Raji (cell line): ENCODE measurements around the gene GIPR.

Experiments
- POLR2A ChIP-seq: IDR thresholded peaks from 2 replicates; pipeline ENCODE4 v1.6.1; 2011; ENCODE audit warnings: low read depth, low read length, control low read depth; ENCODE audit not compliant: insufficient read depth

GIPR gene

GRCh38 chr19:45677351-45678230 lies 9.6 kb downstream of the GIPR start:
- TF ChIP-seq POLR2A: peak; percentile 19; the same call in 1 of the 2 replicates

- peak; percentile 36; the same call in 1 of the 2 replicates for TF ChIP-seq POLR2A
Measured at GRCh38 chr19:45681391-45682015, 13.5 kb downstream of the GIPR start.

- no peak for TF ChIP-seq POLR2A
Measured at GRCh38 chr19:45682117-45682516, 14.1 kb downstream of the GIPR start.

- TF ChIP-seq POLR2A: 0 out of 2 replicates have a peak, but pooled peaks have one; percentile 23
Measured at GRCh38 chr19:45682908-45683307, 14.9 kb downstream of the GIPR start.

GRCh38 chr19:45687599-45687998 lies 19.6 kb downstream of the GIPR start:
- no peak for TF ChIP-seq POLR2A

- peak; percentile 99 for TF ChIP-seq POLR2A
Measured at GRCh38 chr19:45691516-45692186, 23.6 kb downstream of the GIPR start, which contains the start of gene SNRPD2. SNRPD2 (minus strand) TSS chr19:45691953; CDS start chr19:45691888, 65 bp downstream.

- TF ChIP-seq POLR2A: peak; percentile 95
Measured at GRCh38 chr19:45692187-45693105, 24.4 kb downstream of the GIPR start, which contains the start of gene QPCTL. QPCTL (plus strand) TSS chr19:45692666; CDS start chr19:45692704, 38 bp downstream.

GRCh38 chr19:45693106-45693788 lies 25.2 kb downstream of the GIPR start:
- no peak for TF ChIP-seq POLR2A

- TF ChIP-seq POLR2A: no peak
Measured at GRCh38 chr19:45701676-45702075, 33.7 kb downstream of the GIPR start.

- TF ChIP-seq POLR2A: no peak
Measured at GRCh38 chr19:45705115-45705514, 37.1 kb downstream of the GIPR start.

GRCh38 chr19:45705710-45706415 lies 37.8 kb downstream of the GIPR start:
- TF ChIP-seq POLR2A: no peak

- no peak for TF ChIP-seq POLR2A
Measured at GRCh38 chr19:45710356-45711130, 42.5 kb downstream of the GIPR start.
